IMR-90 (cell line): ENCODE measurements around the gene SSTR1. TPM values are rescaled to one million over a fixed set of nuclear protein-coding genes. Genes with fewer than 3 reads are reported as not detected.

Experiments
- ATAC-seq: fragments of 200-7000 bp; cut with Tn5 transposase; 2 replicates; pipeline ENCODE4 v1.9.1; 2020; ENCODE audit warnings: low read depth, mild to moderate bottlenecking, moderate library complexity
- BruUV-seq: library from RNA; stranded (reverse); fragments of 400-500 nt; replicated peaks from 2 replicates; lab custom pipeline; 2021; lab: Mats Ljungman, UMichigan
- CTCF ChIA-PET: fragments of 300-600 bp; formaldehyde crosslinking; extraction: SDS; loops from one replicate; lab custom pipeline; 2021; ENCODE audit warnings: antibody characterized with exemption; lab: Yijun Ruan, JAX
- POLR2A ChIA-PET: fragments of 300-600 bp; sonication (Branson Sonifier 250); formaldehyde crosslinking; loops from one replicate; lab custom pipeline; 2022; ENCODE audit warnings: antibody characterized with exemption; ENCODE audit not compliant: unreplicated experiment; lab: Charles Lee
- DNase-seq: peaks from one replicate; pipeline ENCODE4 v3.0.0; 2013
- H2AFZ ChIP-seq: replicated peaks from 2 replicates; pipeline ENCODE3; 2013; ENCODE audit warnings: low read length, mild to moderate bottlenecking; ENCODE audit not compliant: poor library complexity
- H2AK5ac ChIP-seq: 2 replicates; pipeline ENCODE4 v1.6.1; 2013; ENCODE audit warnings: low read depth, low read length, inconsistent platforms
- H2AK9ac ChIP-seq: replicated peaks from 2 replicates; pipeline ENCODE3; 2013; ENCODE audit warnings: mild to moderate bottlenecking, low read depth, low read length, moderate library complexity; ENCODE audit not compliant: poor library complexity
- H2BK120ac ChIP-seq: 2 replicates; pipeline ENCODE4 v1.6.1; 2013; ENCODE audit warnings: low read depth, low read length, inconsistent platforms
- H2BK15ac ChIP-seq: 3 replicates; pipeline ENCODE4 v1.6.1; 2013; ENCODE audit warnings: low read depth, low read length, inconsistent platforms
- H2BK20ac ChIP-seq: 2 replicates; pipeline ENCODE4 v1.6.1; 2013; ENCODE audit warnings: low read depth, mild to moderate bottlenecking, inconsistent platforms, low read length, moderate library complexity
- H2BK5ac ChIP-seq: 2 replicates; pipeline ENCODE4 v1.6.1; 2013; ENCODE audit warnings: mild to moderate bottlenecking, low read depth, low read length, inconsistent platforms; ENCODE audit not compliant: poor library complexity, severe bottlenecking
- H3K14ac ChIP-seq: replicated peaks from 2 replicates; pipeline ENCODE4 v1.6.1; 2013; ENCODE audit warnings: low read depth, low read length, inconsistent platforms
- H3K18ac ChIP-seq: 2 replicates; pipeline ENCODE4 v1.6.1; 2013; ENCODE audit warnings: low read depth, low read length, control low read depth
- H3K23ac ChIP-seq: 2 replicates; pipeline ENCODE4 v1.6.1; 2013; ENCODE audit warnings: low read depth, low read length, inconsistent platforms
- H3K27ac ChIP-seq: 2 replicates; pipeline ENCODE4 v1.5.1; 2013; ENCODE audit warnings: mild to moderate bottlenecking, control low read depth, low read length; ENCODE audit not compliant: insufficient read depth
- H3K27me3 ChIP-seq: 2 replicates; pipeline ENCODE4 v1.6.1; 2013; ENCODE audit warnings: low read length; ENCODE audit not compliant: control insufficient read depth, insufficient read depth
- H3K36me3 ChIP-seq: 2 replicates; pipeline ENCODE4 v1.6.1; 2013; ENCODE audit warnings: low read length, mixed read lengths; ENCODE audit not compliant: control insufficient read depth, insufficient read depth
- H3K4ac ChIP-seq: 2 replicates; pipeline ENCODE4 v1.6.1; 2013; ENCODE audit warnings: low read depth, low read length, inconsistent platforms
- H3K4me1 ChIP-seq: 2 replicates; pipeline ENCODE4 v1.6.1; 2013; ENCODE audit warnings: low read length, mixed read lengths; ENCODE audit not compliant: control insufficient read depth, insufficient read depth
- H3K4me2 ChIP-seq: 2 replicates; pipeline ENCODE4 v1.6.1; 2013; ENCODE audit warnings: low read depth, mild to moderate bottlenecking, control low read depth, low read length, moderate library complexity
- H3K4me3 ChIP-seq: 2 replicates; pipeline ENCODE4 v1.5.1; 2013; ENCODE audit warnings: low read depth, mild to moderate bottlenecking, control low read depth, low read length, moderate library complexity; ENCODE audit not compliant: insufficient read depth
- H3K56ac ChIP-seq: 2 replicates; pipeline ENCODE4 v1.6.1; 2013; ENCODE audit warnings: low read length, inconsistent platforms; ENCODE audit not compliant: insufficient read depth; ENCODE audit errors: extremely low read depth
- H3K79me1 ChIP-seq, 2 experiments: 2 replicates each; pipeline ENCODE4 v1.6.1; 2013; ENCODE audit warnings: low read length in 2 of 2, inconsistent platforms in 1 of 2, low read depth in 1 of 2
- H3K9ac ChIP-seq: 2 replicates; pipeline ENCODE4 v1.6.1; 2013; ENCODE audit warnings: low read depth, low read length, control low read depth
- H3K9me1 ChIP-seq: 2 replicates; pipeline ENCODE4 v1.6.1; 2013; ENCODE audit warnings: low read length, inconsistent platforms; ENCODE audit not compliant: insufficient read depth
- H3K9me3 ChIP-seq: 2 replicates; pipeline ENCODE4 v1.6.1; 2013; ENCODE audit warnings: low read length; ENCODE audit not compliant: control insufficient read depth, insufficient read depth
- H4K20me1 ChIP-seq: 2 replicates; pipeline ENCODE4 v1.6.1; 2013; ENCODE audit warnings: low read length, inconsistent platforms; ENCODE audit not compliant: insufficient read depth
- H4K5ac ChIP-seq: 2 replicates; pipeline ENCODE4 v1.6.1; 2013; ENCODE audit warnings: mild to moderate bottlenecking, low read depth, low read length, control low read depth
- H4K8ac ChIP-seq, 2 experiments: 2 replicates each; pipeline ENCODE4 v1.6.1; 2013; ENCODE audit warnings: low read depth in 2 of 2, low read length in 2 of 2, control low read depth in 1 of 2, inconsistent platforms in 1 of 2
- H4K91ac ChIP-seq: 2 replicates; pipeline ENCODE4 v1.6.1; 2013; ENCODE audit warnings: low read depth, low read length, inconsistent platforms; ENCODE audit not compliant: insufficient read depth
- BHLHE40 ChIP-seq: fragments of 150-350 bp; IDR thresholded peaks from 2 replicates; pipeline ENCODE4 v1.6.1; 2016; ENCODE audit warnings: mild to moderate bottlenecking, low read depth, low read length
- CHD1 ChIP-seq: IDR thresholded peaks from 2 replicates; pipeline ENCODE4 v1.6.1; 2012; ENCODE audit warnings: low read depth, low read length, improper control_type of control experiment
- CTCF ChIP-seq: conservative IDR thresholded peaks from 2 replicates; pipeline ENCODE4 v1.5.1; 2012; ENCODE audit warnings: mild to moderate bottlenecking, low read depth, low read length, improper control_type of control experiment
- ELK1 ChIP-seq: fragments of 150-350 bp; IDR thresholded peaks from 2 replicates; pipeline ENCODE4 v1.6.1; 2016; ENCODE audit warnings: low read depth, mild to moderate bottlenecking, low read length, moderate library complexity, borderline replicate concordance
- FOS ChIP-seq: fragments of 150-350 bp; IDR thresholded peaks from 2 replicates; pipeline ENCODE4 v1.6.1; 2016; ENCODE audit warnings: low read depth, low read length
- MAZ ChIP-seq: IDR thresholded peaks from 2 replicates; pipeline ENCODE4 v1.6.1; 2012; ENCODE audit warnings: low read depth, mild to moderate bottlenecking, low read length, improper control_type of control experiment, moderate library complexity, borderline replicate concordance
- MXI1 ChIP-seq: IDR thresholded peaks from 2 replicates; pipeline ENCODE4 v1.6.1; 2012; ENCODE audit warnings: low read depth, mild to moderate bottlenecking, low read length, moderate library complexity, borderline replicate concordance
- NFE2L2 ChIP-seq: fragments of 150-350 bp; IDR thresholded peaks from 2 replicates; pipeline ENCODE4 v1.6.1; 2016; ENCODE audit warnings: low read depth, mild to moderate bottlenecking, low read length
- POLR2A ChIP-seq: IDR thresholded peaks from 2 replicates; pipeline ENCODE4 v1.6.1; 2012; ENCODE audit warnings: mild to moderate bottlenecking, low read depth, low read length
- RAD21 ChIP-seq: IDR thresholded peaks from 2 replicates; pipeline ENCODE4 v1.6.1; 2012; ENCODE audit warnings: low read length, improper control_type of control experiment
- RFX5 ChIP-seq: IDR thresholded peaks from 2 replicates; pipeline ENCODE4 v1.8.0; 2012; ENCODE audit warnings: low read depth, mild to moderate bottlenecking, low read length, moderate library complexity
- SMC3 ChIP-seq: fragments of 150-350 bp; IDR thresholded peaks from 2 replicates; pipeline ENCODE4 v1.6.1; 2016; ENCODE audit warnings: low read depth, mild to moderate bottlenecking, antibody characterized with exemption, low read length, moderate library complexity
- USF2 ChIP-seq: fragments of 150-350 bp; IDR thresholded peaks from 2 replicates; pipeline ENCODE4 v1.6.1; 2017; ENCODE audit warnings: mild to moderate bottlenecking, antibody characterized with exemption, low read length, low read depth
- WGBS, 2 experiments: methylation state at CpG; one replicate each; pipeline versions ENCODE4 v1.1.5 to v1.1.7; 2013; ENCODE audit warnings: missing lambda C conversion rate in 2 of 2; ENCODE audit not compliant: insufficient read length in 1 of 2; ENCODE audit errors: extremely low coverage in 2 of 2; 5-methylcytosine and 5-hydroxymethylcytosine counted together
- dilution Hi-C: fragments of 300-500 bp; cut with HindIII; formaldehyde crosslinking; loops from one replicate; pipeline ENCODE4 v1.14.3; 2018; ENCODE audit warnings: low sequenced_read_pairs; ENCODE audit not compliant: unreplicated experiment
- in situ Hi-C: fragments of 300-500 bp; cut with MboI; formaldehyde crosslinking; loops from 3 replicates; pipeline ENCODE4 v1.14.3; 2019; ENCODE audit warnings: low sequenced_read_pairs, inconsistent platforms, mixed read lengths
- intact Hi-C: fragments of 100-400 bp; cut with micrococcal nuclease; formaldehyde crosslinking; loops from 2 replicates; pipeline ENCODE4 v1.10.0; 2022
- polyA plus RNA-seq, 3 experiments: library from polyadenylated mRNA; depleted of rRNA; stranded (reverse); fragments of >200 nt; gene quantifications; 2 replicates each; pipeline ENCODE4 v1.2.3, GENCODE V29; 2012; ENCODE audit warnings: low replicate concordance in 1 of 3
- total RNA-seq: library from RNA; depleted of rRNA; stranded (reverse); fragments of >200 nt; gene quantifications from 2 replicates; pipeline ENCODE4 v1.2.3, GENCODE V29; 2012

The SSTR1 gene
- total and polyA plus RNA-seq, 2 of the 4 experiments (the other 2 are of a cell fraction), result 1.1 to 5.5 TPM

GRCh38 chr14:38252066-38252710 is 44.5 kb downstream of the SSTR1 start:
- H4K8ac ChIP-seq, result no peak overlapping the region
- H2AK9ac ChIP-seq, result no peak overlapping the region
- no peak overlapping the region for H3K14ac ChIP-seq
- WGBS, 2 experiments, result no CpG with 5 or more reads among the region's 4 CpGs
- H3K36me3 ChIP-seq, result no peaks in the 10 kb centered on the region
- no peak overlapping the region for H3K4ac ChIP-seq
- in situ Hi-C loops, result no loop called here
- H3K27ac ChIP-seq, result no peak overlapping the region
- no peak for DNase-seq
- H2BK15ac ChIP-seq, result no peak overlapping the region
- no peak overlapping the region for H2AK5ac ChIP-seq
- H2AFZ ChIP-seq, result no peak overlapping the region
- H3K9me1 ChIP-seq, result no peaks in the 10 kb centered on the region
- no peaks in the 10 kb centered on the region for H3K79me1 ChIP-seq
- no peak for ATAC-seq
- no peak overlapping the region for H3K18ac ChIP-seq
- no peak overlapping the region for H2BK5ac ChIP-seq
- no TSS peak for BruUV-seq
- dilution Hi-C loops, result no loop called here
- 0 out of 2 replicates have a peak, but pooled peaks cover 2% of the 10 kb centered on the region for H3K9me3 ChIP-seq
- no peak overlapping the region for H4K5ac ChIP-seq
- H4K20me1 ChIP-seq, result no peaks in the 10 kb centered on the region
- H3K4me2 ChIP-seq, result no peak overlapping the region
- no peak for TF ChIP-seq NFE2L2
- TF ChIP-seq ELK1, result no peak
- TF ChIP-seq SMC3, result no peak
- TF ChIP-seq USF2, result no peak
- TF ChIP-seq CHD1, result no peak
- no peak for TF ChIP-seq MXI1
- TF ChIP-seq RFX5, result no peak
- no peak for TF ChIP-seq RAD21
- no peak for TF ChIP-seq BHLHE40
- no peak for TF ChIP-seq CTCF
- TF ChIP-seq FOS, result no peak
- TF ChIP-seq MAZ, result no peak
- no peak for TF ChIP-seq POLR2A
- no peaks in the 10 kb centered on the region for H3K27me3 ChIP-seq
- H4K91ac ChIP-seq, result no peak overlapping the region
- H3K4me3 ChIP-seq, result no peak overlapping the region
- no peak overlapping the region for H3K56ac ChIP-seq
- ChIA-PET POLR2A (interaction anchor here (0.6 kb wide), 1 partner anchor 944 kb away, joined by 11 read pairs; no protein-coding TSS in a partner anchor), CTCF (interaction anchor here (1.1 kb wide), 1 partner anchor 10 kb away, joined by 3 read pairs; no protein-coding TSS in a partner anchor)
- no peak overlapping the region for H2BK120ac ChIP-seq
- no peak overlapping the region for H3K9ac ChIP-seq
- no peaks in the 10 kb centered on the region for H3K4me1 ChIP-seq
- intact Hi-C loops, result loop anchor here (5.0 kb wide), 1 partner anchor 150 kb away; no protein-coding TSS in a partner anchor
- H2BK20ac ChIP-seq, result no peak overlapping the region
- H3K23ac ChIP-seq, result no peak overlapping the region
